Measurements from ENCODE around the gene BDKRB2.

GRCh38 chr14:96231056-96231455 lies 26.4 kb downstream of the BDKRB2 start:
- TF ChIP-seq CTCF (IDR thresholded peaks at IDR 0.05) (no peak), EP300 (IDR thresholded peaks at IDR 0.05) (no peak), POLR2A (IDR thresholded peaks at IDR 0.05) (no peak)

Measured in ovary (tissue), 3 donors.